HepG2 (cell line): ENCODE measurements around the gene ENO3. TPM values are rescaled to one million over a fixed set of nuclear protein-coding genes. Genes with fewer than 3 reads are reported as not detected.

Source experiments
- E2F2 ChIP-seq: sonication (generic); formaldehyde crosslinking; IDR thresholded peaks from 2 replicates; pipeline ENCODE4 v1.4.0; 2020; ENCODE audit warnings: missing genetic modification reagents, borderline replicate concordance
- IKZF4 ChIP-seq: sonication (generic); formaldehyde crosslinking; IDR thresholded peaks from 2 replicates; pipeline ENCODE4 v1.5.1; 2020; ENCODE audit warnings: borderline replicate concordance, mild to moderate bottlenecking, low read depth, missing genetic modification reagents; ENCODE audit errors: not compliant biosample characterization
- MED13 ChIP-seq: sonication (generic); formaldehyde crosslinking; IDR thresholded peaks from 2 replicates; pipeline ENCODE4 v1.5.0; 2020; ENCODE audit warnings: missing genetic modification reagents
- MEIS1 ChIP-seq: sonication (generic); formaldehyde crosslinking; IDR thresholded peaks from 2 replicates; pipeline ENCODE4 v1.9.0; 2021; ENCODE audit warnings: mild to moderate bottlenecking, missing genetic modification reagents, moderate library complexity, borderline replicate concordance
- MLX ChIP-seq: IDR thresholded peaks from 2 replicates; pipeline ENCODE4 v1.6.1; 2016
- ONECUT2 ChIP-seq: sonication (generic); formaldehyde crosslinking; IDR thresholded peaks from 2 replicates; pipeline ENCODE4 v1.4.0; 2020; ENCODE audit warnings: missing genetic modification reagents
- PRMT3 ChIP-seq: sonication (generic); formaldehyde crosslinking; IDR thresholded peaks from 2 replicates; pipeline ENCODE4 v1.8.1; 2022; ENCODE audit warnings: low read depth, mild to moderate bottlenecking, moderate library complexity, missing genetic modification reagents, borderline replicate concordance
- RAD21 ChIP-seq: fragments of 450-650 bp; formaldehyde crosslinking; IDR thresholded peaks from 2 replicates; pipeline ENCODE4 v1.5.0; 2020; ENCODE audit warnings: mild to moderate bottlenecking
- SIX1 ChIP-seq: sonication (generic); formaldehyde crosslinking; IDR thresholded peaks from 2 replicates; pipeline ENCODE4 v1.4.0; 2020; ENCODE audit warnings: missing genetic modification reagents, borderline replicate concordance
- ZBTB3 ChIP-seq: sonication (generic); formaldehyde crosslinking; IDR thresholded peaks from 2 replicates; pipeline ENCODE4 v1.4.0; 2020; ENCODE audit warnings: low read depth, mild to moderate bottlenecking, moderate library complexity, missing genetic modification reagents, borderline replicate concordance
- ZFP36 ChIP-seq: fragments of 150-350 bp; IDR thresholded peaks from 2 replicates; pipeline ENCODE4 v1.6.1; 2018; ENCODE audit warnings: borderline replicate concordance, low read length, low read depth; ENCODE audit not compliant: partially characterized antibody
- ZFP41 ChIP-seq: sonication (generic); formaldehyde crosslinking; IDR thresholded peaks from 2 replicates; pipeline ENCODE4 v1.4.0; 2020; ENCODE audit warnings: mild to moderate bottlenecking, missing genetic modification reagents, borderline replicate concordance
- ZNF24 ChIP-seq: fragments of 450-650 bp; IDR thresholded peaks from 2 replicates; pipeline ENCODE4 v1.6.1; 2017; ENCODE audit warnings: antibody characterized with exemption, mild to moderate bottlenecking
- ZNF282 ChIP-seq: fragments of 450-650 bp; IDR thresholded peaks from 2 replicates; pipeline ENCODE4 v1.6.1; 2018; ENCODE audit not compliant: partially characterized antibody
- ZNF460 ChIP-seq: sonication (generic); formaldehyde crosslinking; IDR thresholded peaks from 2 replicates; pipeline ENCODE4 v1.5.1; 2020; ENCODE audit warnings: missing genetic modification reagents, mild to moderate bottlenecking, borderline replicate concordance
- ZNF652 ChIP-seq: IDR thresholded peaks from 2 replicates; pipeline ENCODE4 v1.6.1; 2016; ENCODE audit warnings: low read depth, borderline replicate concordance
- ZNF75D ChIP-seq: sonication (generic); formaldehyde crosslinking; IDR thresholded peaks from 2 replicates; pipeline ENCODE4 v1.8.1; 2023; ENCODE audit warnings: missing genetic modification reagents, mild to moderate bottlenecking, borderline replicate concordance
- polyA plus RNA-seq, 8 experiments: library from polyadenylated mRNA; depleted of rRNA in 3 of 8; stranded (reverse) in 7 of 8; unstranded in 1 of 8; fragments of >200 nt; fragmentation: Illumina TruSeq in 4 of 8; extraction: Trizol in 4 of 8; gene quantifications; 2 replicates each; pipeline versions ENCODE4 v1.2.1 to v1.2.3, GENCODE V29; 2011 to 2016; ENCODE audit warnings: low read depth in 4 of 8, missing spikeins in 1 of 8, mixed read lengths in 1 of 8; ENCODE audit not compliant: insufficient read depth in 1 of 8
- total RNA-seq, 5 experiments: library from RNA; depleted of rRNA; stranded (reverse); fragments of >200 nt; fragmentation: Illumina TruSeq; extraction: Trizol; gene quantifications; 2 replicates each; pipeline ENCODE4 v1.2.3, GENCODE V29; 2016; ENCODE audit warnings: low read depth in 1 of 5
- TF ChIP-seq, protein P1 (sequence below), 2 experiments: sonication (generic) in 1 of 2; formaldehyde crosslinking in 1 of 2; IDR thresholded peaks; 2 replicates each; pipeline versions ENCODE4 v1.4.0 to v1.6.1; 2018 to 2020; ENCODE audit warnings: missing genetic modification reagents in 2 of 2, borderline replicate concordance in 1 of 2, low read depth in 1 of 2, mild to moderate bottlenecking in 1 of 2, missing biosample characterization in 1 of 2
- TF ChIP-seq, protein P2 (sequence below): sonication (generic); formaldehyde crosslinking; IDR thresholded peaks from 2 replicates; pipeline ENCODE4 v1.5.0; 2020; ENCODE audit warnings: missing genetic modification reagents
- TF ChIP-seq, protein P3 (sequence below): sonication (generic); formaldehyde crosslinking; IDR thresholded peaks from 2 replicates; pipeline ENCODE4 v1.8.1; 2023; ENCODE audit warnings: mild to moderate bottlenecking, moderate library complexity, missing genetic modification reagents
- TF ChIP-seq, protein P4 (sequence below): IDR thresholded peaks from 2 replicates; pipeline ENCODE4 v1.6.1; 2016; ENCODE audit warnings: control low read depth
- TF ChIP-seq, protein P5 (sequence below): IDR thresholded peaks from 2 replicates; pipeline ENCODE4 v1.6.1; 2016; ENCODE audit warnings: mild to moderate bottlenecking, missing biosample characterization, missing genetic modification reagents

ENO3 gene
- total and polyA plus RNA-seq, 2 of the 13 experiments (the other 11 are each of a cell fraction or from before 2014, with no cell fraction given) = 59.8 to 69.8 TPM

GRCh38 chr17:4968486-4969046 is 17.6 kb downstream of the ENO3 start (continued):
- TF ChIP-seq, protein P1, sequence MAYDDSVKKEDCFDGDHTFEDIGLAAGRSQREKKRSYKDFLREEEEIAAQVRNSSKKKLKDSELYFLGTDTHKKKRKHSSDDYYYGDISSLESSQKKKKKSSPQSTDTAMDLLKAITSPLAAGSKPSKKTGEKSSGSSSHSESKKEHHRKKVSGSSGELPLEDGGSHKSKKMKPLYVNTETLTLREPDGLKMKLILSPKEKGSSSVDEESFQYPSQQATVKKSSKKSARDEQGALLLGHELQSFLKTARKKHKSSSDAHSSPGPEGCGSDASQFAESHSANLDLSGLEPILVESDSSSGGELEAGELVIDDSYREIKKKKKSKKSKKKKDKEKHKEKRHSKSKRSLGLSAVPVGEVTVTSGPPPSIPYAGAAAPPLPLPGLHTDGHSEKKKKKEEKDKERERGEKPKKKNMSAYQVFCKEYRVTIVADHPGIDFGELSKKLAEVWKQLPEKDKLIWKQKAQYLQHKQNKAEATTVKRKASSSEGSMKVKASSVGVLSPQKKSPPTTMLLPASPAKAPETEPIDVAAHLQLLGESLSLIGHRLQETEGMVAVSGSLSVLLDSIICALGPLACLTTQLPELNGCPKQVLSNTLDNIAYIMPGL (CRISPR knock-in tag; IDR thresholded peaks at IDR 0.05; ENCODE audit: borderline replicate concordance in 1 of 2, low read depth in 1 of 2) = peak in 1 of 2 experiments; percentile 36; a peak in 1 of 4 replicates
- TF ChIP-seq MEIS1 = no peak
- TF ChIP-seq E2F2 (CRISPR knock-in tag) = 0 out of 2 replicates have a peak, but pooled peaks have one; percentile 16
- TF ChIP-seq ZBTB3 (CRISPR knock-in tag) = no peak
- TF ChIP-seq ZFP36 = no peak
- TF ChIP-seq ONECUT2 (CRISPR knock-in tag) = no peak
- TF ChIP-seq, protein P2, sequence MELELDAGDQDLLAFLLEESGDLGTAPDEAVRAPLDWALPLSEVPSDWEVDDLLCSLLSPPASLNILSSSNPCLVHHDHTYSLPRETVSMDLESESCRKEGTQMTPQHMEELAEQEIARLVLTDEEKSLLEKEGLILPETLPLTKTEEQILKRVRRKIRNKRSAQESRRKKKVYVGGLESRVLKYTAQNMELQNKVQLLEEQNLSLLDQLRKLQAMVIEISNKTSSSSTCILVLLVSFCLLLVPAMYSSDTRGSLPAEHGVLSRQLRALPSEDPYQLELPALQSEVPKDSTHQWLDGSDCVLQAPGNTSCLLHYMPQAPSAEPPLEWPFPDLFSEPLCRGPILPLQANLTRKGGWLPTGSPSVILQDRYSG = no peak
- TF ChIP-seq RAD21 (CRISPR knock-in tag) = no peak
- TF ChIP-seq, protein P3, sequence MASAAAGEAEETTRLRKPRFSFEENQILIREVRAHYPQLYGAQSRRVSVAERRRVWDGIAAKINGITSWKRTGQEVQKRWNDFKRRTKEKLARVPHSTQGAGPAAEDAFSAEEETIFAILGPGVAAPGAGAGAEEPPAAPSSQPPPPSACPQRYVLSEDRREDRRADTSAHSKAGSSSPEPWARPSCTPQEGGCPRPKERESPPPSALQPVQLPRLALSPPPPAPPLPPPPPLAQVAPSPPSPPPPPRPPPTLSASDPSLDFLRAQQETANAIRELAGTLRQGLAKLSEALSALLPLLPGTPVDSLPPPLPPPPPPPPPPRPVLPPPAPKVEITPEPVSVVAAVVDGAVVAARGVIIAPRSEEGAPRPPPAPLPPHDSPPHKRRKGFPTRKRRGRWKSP (CRISPR knock-in tag) = 0 out of 2 replicates have a peak, but pooled peaks have one; percentile 22
- no peak for TF ChIP-seq ZNF460 (CRISPR knock-in tag)
- TF ChIP-seq ZNF24 = no peak
- TF ChIP-seq PRMT3 (CRISPR knock-in tag) = no peak
- no peak for TF ChIP-seq ZNF652 (CRISPR knock-in tag)
- no peak for TF ChIP-seq ZNF75D (CRISPR knock-in tag)
- 0 out of 2 replicates have a peak, but pooled peaks have one; percentile 41 for TF ChIP-seq MED13 (CRISPR knock-in tag)
- no peak for TF ChIP-seq ZNF282
- TF ChIP-seq IKZF4 = no peak
- TF ChIP-seq MLX = no peak
- TF ChIP-seq, protein P4, sequence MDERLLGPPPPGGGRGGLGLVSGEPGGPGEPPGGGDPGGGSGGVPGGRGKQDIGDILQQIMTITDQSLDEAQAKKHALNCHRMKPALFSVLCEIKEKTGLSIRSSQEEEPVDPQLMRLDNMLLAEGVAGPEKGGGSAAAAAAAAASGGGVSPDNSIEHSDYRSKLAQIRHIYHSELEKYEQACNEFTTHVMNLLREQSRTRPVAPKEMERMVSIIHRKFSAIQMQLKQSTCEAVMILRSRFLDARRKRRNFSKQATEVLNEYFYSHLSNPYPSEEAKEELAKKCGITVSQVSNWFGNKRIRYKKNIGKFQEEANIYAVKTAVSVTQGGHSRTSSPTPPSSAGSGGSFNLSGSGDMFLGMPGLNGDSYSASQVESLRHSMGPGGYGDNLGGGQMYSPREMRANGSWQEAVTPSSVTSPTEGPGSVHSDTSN (CRISPR knock-in tag) = no peak
- TF ChIP-seq, protein P5, sequence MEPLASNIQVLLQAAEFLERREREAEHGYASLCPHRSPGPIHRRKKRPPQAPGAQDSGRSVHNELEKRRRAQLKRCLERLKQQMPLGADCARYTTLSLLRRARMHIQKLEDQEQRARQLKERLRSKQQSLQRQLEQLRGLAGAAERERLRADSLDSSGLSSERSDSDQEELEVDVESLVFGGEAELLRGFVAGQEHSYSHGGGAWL (CRISPR knock-in tag) = no peak
- TF ChIP-seq SIX1 (CRISPR knock-in tag) = no peak
- TF ChIP-seq ZFP41 (CRISPR knock-in tag) = no peak; the same call in 1 of the 2 replicates
